Adrenal gland (tissue), 12 donors: Measurements from ENCODE around the gene SUPT5H. TPM values are rescaled to one million over a fixed set of nuclear protein-coding genes. Genes with fewer than 3 reads are reported as not detected.

Experiments
- DNase-seq, 7 donors: peaks; one replicate each; pipeline ENCODE4 v3.0.0-alpha.2; 2019 to 2020
- H3K27ac ChIP-seq, 5 donors: fragments of 200-600 bp; sonication (generic) in 4 of 5; 1 replicate in 3 of 5; 2 replicates in 2 of 5; pipeline versions ENCODE4 v1.5.1 to v1.8.0; 2016 to 2020; ENCODE audit warnings: mild to moderate bottlenecking in 1 of 5
- H3K27me3 ChIP-seq: fragments of 200-600 bp; 2 replicates; pipeline ENCODE4 v1.8.0; 2021
- H3K36me3 ChIP-seq, 2 donors: fragments of 200-600 bp; replicated peaks in 1 of 2; 1 replicate in 1 of 2; 2 replicates in 1 of 2; pipeline versions ENCODE4 v1.5.1 to v1.8.0; 2018 to 2022
- H3K4me1 ChIP-seq, 2 donors: fragments of 200-600 bp; replicated peaks in 1 of 2; 1 replicate in 1 of 2; 2 replicates in 1 of 2; pipeline versions ENCODE4 v1.5.1 to v1.8.0; 2018 to 2021
- H3K4me3 ChIP-seq, 4 donors: fragments of 200-600 bp; sonication (generic) in 3 of 4; one replicate each; pipeline ENCODE4 v1.5.1; 2016 to 2018
- H3K9me3 ChIP-seq, 3 donors: fragments of 200-600 bp; sonication (generic) in 1 of 3; replicated peaks in 1 of 3; 1 replicate in 2 of 3; 2 replicates in 1 of 3; pipeline versions ENCODE4 v1.5.1 to v1.8.0; 2016 to 2021
- POLR2A ChIP-seq, 2 donors: fragments of 450-650 bp; IDR thresholded peaks; one replicate each; pipeline ENCODE4 v1.6.1; 2017; ENCODE audit warnings: antibody characterized with exemption in 2 of 2, mild to moderate bottlenecking in 2 of 2, moderate library complexity in 1 of 2
- WGBS, 4 donors: extraction: QIAGEN DNeasy Blood & Tissue Kit in 2 of 4; methylation state at CpG; one replicate each; pipeline versions ENCODE4 v1.1.5 to v1.1.7; 2013 to 2017; 5-methylcytosine and 5-hydroxymethylcytosine counted together
- intact Hi-C, 2 donors: fragments of 100-400 bp; cut with DNase I; formaldehyde crosslinking; loops; one replicate each; pipeline versions ENCODE4 v1.14.1 to v1.15.0; 2022 to 2023
- polyA plus RNA-seq, 3 donors: library from polyadenylated mRNA; stranded (reverse); fragments of 200-250 nt in 2 of 3; fragments of 350-450 nt in 1 of 3; fragmentation: Illumina TruSeq in 1 of 3; extraction: RNeasy Lipid Tissue Mini Kit (QIAGEN cat#74804) in 1 of 3; gene quantifications; one replicate each; pipeline ENCODE4 v1.2.3, GENCODE V29; 2013 to 2014
- total RNA-seq, 9 donors: library from RNA; depleted of rRNA in 4 of 9; stranded (reverse); fragments of >200 nt in 4 of 9; fragments of 120-200 nt in 1 of 9; fragmentation: NEBNext Ultra II Directional in 1 of 9; extraction: Animal tissue kit (Norgen Biotek cat#: 25700) in 1 of 9; gene quantifications; one replicate each; pipeline versions ENCODE4 v1.1.0 to v1.2.4, GENCODE V29; 2013 to 2023
- TF ChIP-seq, protein P1 (sequence below), 6 experiments: fragments of 450-650 bp in 4 of 6; fragments of 200-600 bp in 2 of 6; sonication (generic) in 1 of 6; IDR thresholded peaks; 1 replicate in 5 of 6; 2 replicates in 1 of 6; pipeline versions ENCODE4 v1.5.1 to v1.8.0; 2016 to 2021; ENCODE audit warnings: antibody characterized with exemption in 6 of 6, mild to moderate bottlenecking in 2 of 6, moderate library complexity in 1 of 6
- donor health status: healthy with polysubstance abuse.
- donor health status: Bipolar disorder and iron deficiency.
- donor health status: DM: yes; HTN: yes; CAD: no.
- donor health status: DM: no; HTN: no; CAD: no.
- donor health status: DM: no; HTN: no; CAD: no.
- donor health status: DM: yes; HTN: yes; CAD: no.

Gene SUPT5H
- total and polyA plus RNA-seq, 12 donors: 42.0 to 612 (median 99.1) TPM

DNA sequence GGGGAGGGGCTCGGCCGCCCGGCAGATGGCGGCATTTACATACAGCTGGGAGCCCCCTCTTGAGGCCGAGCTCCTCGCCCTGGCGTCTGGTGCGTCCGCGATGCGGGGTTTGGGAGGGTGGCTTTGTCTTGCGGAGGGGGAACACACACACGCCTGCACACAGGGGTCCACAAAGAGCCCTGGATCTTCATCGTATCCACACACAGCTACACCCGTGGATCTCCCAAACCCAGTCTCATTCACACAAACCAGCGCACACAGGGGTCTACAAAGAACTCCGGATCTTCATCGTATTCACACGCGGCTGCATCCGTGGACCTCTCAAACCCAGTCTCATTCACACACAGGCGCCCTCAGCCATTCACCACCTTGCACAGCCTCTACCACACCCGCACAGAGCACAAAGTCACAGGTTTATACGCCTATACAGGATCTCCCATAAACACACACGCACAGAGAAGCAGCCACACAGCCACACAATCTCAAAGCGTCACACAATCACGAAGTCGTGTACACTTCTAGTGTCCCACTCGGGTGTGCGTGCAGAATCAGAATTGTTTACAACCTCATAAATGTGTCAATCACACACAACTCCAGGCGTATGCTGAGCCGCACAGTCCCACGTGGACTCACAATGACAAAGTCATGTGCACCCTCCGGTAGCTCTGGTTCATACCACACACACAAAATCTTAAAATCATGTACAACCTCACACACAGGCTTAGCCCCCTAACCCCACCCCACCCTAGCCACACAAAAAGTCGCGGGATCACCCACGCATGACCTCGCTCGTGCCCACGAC is 52.8 kb downstream of the SUPT5H start:
- Histone ChIP-seq H3K27ac (no peak overlapping the region), H3K36me3 (no peaks in the 10 kb centered on the region), H3K9me3 (no peaks in the 10 kb centered on the region), H3K4me3 (no peak overlapping the region), H3K27me3 (peaks cover 28% of the 10 kb centered on the region), H3K4me1 (peaks cover 0 to 16% of the 10 kb centered on the region in 2 donors)
- DNase-seq: peak in 1 of 7 donors; percentile 25
- no peak for TF ChIP-seq POLR2A (IDR thresholded peaks at IDR 0.05)
- TF ChIP-seq, protein P1, sequence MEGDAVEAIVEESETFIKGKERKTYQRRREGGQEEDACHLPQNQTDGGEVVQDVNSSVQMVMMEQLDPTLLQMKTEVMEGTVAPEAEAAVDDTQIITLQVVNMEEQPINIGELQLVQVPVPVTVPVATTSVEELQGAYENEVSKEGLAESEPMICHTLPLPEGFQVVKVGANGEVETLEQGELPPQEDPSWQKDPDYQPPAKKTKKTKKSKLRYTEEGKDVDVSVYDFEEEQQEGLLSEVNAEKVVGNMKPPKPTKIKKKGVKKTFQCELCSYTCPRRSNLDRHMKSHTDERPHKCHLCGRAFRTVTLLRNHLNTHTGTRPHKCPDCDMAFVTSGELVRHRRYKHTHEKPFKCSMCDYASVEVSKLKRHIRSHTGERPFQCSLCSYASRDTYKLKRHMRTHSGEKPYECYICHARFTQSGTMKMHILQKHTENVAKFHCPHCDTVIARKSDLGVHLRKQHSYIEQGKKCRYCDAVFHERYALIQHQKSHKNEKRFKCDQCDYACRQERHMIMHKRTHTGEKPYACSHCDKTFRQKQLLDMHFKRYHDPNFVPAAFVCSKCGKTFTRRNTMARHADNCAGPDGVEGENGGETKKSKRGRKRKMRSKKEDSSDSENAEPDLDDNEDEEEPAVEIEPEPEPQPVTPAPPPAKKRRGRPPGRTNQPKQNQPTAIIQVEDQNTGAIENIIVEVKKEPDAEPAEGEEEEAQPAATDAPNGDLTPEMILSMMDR (IDR thresholded peaks at IDR 0.05): peak in 2 of 6 experiments; percentile 14 to 39
- intact Hi-C loops: no loop called here
- 1 to 6% (median 2%) methylated on average over 17 to 40 of the region's 40 CpGs for WGBS, 4 donors

DNA sequence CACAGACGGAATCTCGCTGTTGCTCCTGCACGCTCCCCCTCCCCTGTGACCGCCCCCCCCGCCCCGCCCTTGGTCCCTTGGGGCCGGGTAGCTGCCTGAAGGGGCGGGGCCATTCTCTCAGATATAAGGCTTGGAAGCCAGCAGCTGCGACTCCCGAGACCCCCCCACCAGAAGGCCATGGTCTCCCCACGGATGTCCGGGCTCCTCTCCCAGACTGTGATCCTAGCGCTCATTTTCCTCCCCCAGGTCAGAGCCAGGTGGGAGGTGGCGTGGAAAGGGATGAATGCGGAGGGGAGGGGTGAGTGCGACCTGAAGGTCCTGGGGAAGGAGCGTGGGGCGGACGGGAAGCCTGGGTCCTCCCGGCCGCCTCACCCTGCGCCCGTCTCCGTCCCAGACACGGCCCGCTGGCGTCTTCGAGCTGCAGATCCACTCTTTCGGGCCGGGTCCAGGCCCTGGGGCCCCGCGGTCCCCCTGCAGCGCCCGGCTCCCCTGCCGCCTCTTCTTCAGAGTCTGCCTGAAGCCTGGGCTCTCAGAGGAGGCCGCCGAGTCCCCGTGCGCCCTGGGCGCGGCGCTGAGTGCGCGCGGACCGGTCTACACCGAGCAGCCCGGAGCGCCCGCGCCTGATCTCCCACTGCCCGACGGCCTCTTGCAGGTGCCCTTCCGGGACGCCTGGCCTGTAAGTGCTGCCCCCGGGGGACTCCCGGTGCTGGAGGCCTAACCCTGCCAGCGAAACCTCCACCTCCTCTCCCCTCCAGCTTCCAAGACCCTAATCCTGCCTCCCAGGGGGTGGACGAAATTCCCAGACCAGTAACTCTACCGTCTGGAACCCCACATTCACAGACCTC is 53.6 kb downstream of the SUPT5H start, which contains the start of gene DLL3:
DLL3 (plus strand) TSS at position 150 of the 845 bp plus-strand sequence; CDS start at position 178, 28 bp downstream.
- intact Hi-C loops: no loop called here
- H3K27me3 ChIP-seq: peaks cover 34% of the 10 kb centered on the region
- H3K27ac ChIP-seq: no peak within 1 kb of the TSS
- no peak for DNase-seq
- no peaks in the 10 kb centered on the region for H3K36me3 ChIP-seq
- no peaks in the 10 kb centered on the region for H3K9me3 ChIP-seq
- TF ChIP-seq, protein P1 (IDR thresholded peaks at IDR 0.05): no peak
- TF ChIP-seq POLR2A (IDR thresholded peaks at IDR 0.05): no peak
- H3K4me1 ChIP-seq: peaks cover 0 to 16% of the 10 kb centered on the region in 2 donors
- 1 to 2% (median 2%) methylated on average over 19 to 60 of the region's 60 CpGs for WGBS, 4 donors
- H3K4me3 ChIP-seq: no peak within 1 kb of the TSS

DNA sequence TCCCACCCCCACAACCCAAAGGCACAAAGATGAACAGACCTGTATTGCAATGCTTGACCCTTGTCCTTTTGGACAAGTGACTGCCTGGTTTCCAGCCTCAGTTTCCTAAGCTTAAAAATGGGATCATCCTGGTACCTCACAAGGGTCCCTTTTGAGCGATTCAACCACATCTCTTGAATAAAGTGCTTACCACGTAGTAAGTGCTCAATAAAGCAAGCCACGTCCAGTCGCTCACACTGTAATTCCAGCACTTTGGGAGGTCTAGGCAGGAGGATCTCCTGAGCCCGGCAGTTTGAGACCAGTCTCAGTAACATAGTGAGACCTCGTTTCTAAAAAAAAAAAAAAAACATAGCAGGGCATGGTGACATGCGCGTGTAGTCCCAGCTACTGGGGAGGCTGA is 54.5 kb downstream of the SUPT5H start:
- H3K27me3 ChIP-seq: peaks cover 43% of the 10 kb centered on the region
- no peak for DNase-seq
- no peaks in the 10 kb centered on the region for H3K9me3 ChIP-seq
- H3K4me1 ChIP-seq: peaks cover 0 to 16% of the 10 kb centered on the region in 2 donors
- H3K4me3 ChIP-seq: no peak overlapping the region
- H3K27ac ChIP-seq: no peak overlapping the region
- TF ChIP-seq, protein P1 (IDR thresholded peaks at IDR 0.05): no peak
- TF ChIP-seq POLR2A (IDR thresholded peaks at IDR 0.05): no peak
- WGBS, 4 donors: 66 to 81% (median 73%) methylated on average over 8 of the region's 8 CpGs
- H3K36me3 ChIP-seq: no peaks in the 10 kb centered on the region
- intact Hi-C loops: no loop called here

DNA sequence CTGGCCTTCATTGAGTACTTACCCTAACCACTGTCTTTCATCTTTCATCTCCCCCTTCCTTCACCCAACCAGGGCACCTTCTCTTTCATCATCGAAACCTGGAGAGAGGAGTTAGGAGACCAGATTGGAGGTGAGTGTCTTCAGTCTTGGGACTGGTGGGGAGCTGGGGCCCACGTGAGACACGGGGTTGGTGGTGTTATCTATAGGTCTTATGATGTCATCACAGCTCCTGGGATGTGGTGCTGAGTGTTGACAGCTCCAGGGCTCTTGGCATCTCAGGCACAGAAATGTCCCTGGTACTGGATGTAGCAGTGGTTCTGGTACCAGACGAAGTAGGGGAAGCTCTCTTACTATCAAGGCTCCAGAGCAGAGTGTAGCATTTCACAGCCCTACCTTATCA is 55.2 kb downstream of the SUPT5H start:
- H3K36me3 ChIP-seq: no peaks in the 10 kb centered on the region
- peaks cover 0 to 16% of the 10 kb centered on the region in 2 donors for H3K4me1 ChIP-seq
- WGBS, 4 donors: 33 to 62% (median 38%) methylated on average over 4 of the region's 4 CpGs
- no peak overlapping the region for H3K27ac ChIP-seq
- DNase-seq: no peak
- peaks cover 47% of the 10 kb centered on the region for H3K27me3 ChIP-seq
- no peak overlapping the region for H3K4me3 ChIP-seq
- TF ChIP-seq, protein P1 (IDR thresholded peaks at IDR 0.05): no peak
- no peak for TF ChIP-seq POLR2A (IDR thresholded peaks at IDR 0.05)
- intact Hi-C loops: no loop called here
- no peaks in the 10 kb centered on the region for H3K9me3 ChIP-seq
